ENCODE results near the gene LZTS3. TPM values are rescaled to one million over a fixed set of nuclear protein-coding genes. Genes with fewer than 3 reads are reported as not detected.

Gene LZTS3
- total RNA-seq, 4 donors from 2014 or later: 9.0 to 13.5 (median 9.7) TPM

DNA sequence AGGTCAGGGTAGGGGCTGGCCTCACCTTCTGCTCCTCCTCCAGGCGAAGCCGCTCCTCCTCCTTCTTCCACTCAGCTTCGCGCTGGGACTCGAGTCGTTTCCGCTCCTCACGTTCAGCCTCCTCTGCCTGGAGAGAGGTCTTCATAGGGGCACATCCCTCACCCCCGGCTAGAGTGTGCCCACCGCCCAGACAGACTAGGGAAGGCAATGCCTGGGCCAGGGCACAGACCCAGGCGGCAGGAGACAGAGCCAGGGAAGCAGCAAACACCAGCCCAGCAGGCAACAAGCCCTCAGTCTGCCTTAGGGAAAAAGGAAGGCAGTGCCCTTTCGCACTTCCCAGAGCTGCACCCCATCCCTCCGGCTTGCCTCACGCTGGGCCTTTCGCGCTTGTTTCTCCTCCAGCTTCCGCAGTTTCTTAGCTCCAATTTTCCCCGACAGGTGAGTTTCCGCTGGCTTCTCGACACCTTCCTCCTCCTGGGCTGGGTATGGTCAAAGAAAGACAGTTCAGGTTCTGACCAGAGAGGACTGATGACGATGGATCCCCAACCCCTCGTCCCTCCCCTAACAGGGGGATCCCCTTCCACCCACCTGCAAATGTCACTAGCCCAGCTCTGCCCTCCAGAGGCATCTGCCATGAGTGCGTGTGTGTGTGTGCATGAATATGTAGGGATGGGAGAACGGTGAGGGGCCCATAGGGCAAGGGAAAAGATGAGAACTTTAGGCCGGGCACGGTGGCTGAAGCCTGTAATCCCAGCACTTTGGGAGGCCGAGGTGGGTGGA is 26.8 kb upstream of the LZTS3 start:
- no peak for DNase-seq
- Histone ChIP-seq H3K27me3 (no peaks in the 10 kb centered on the region), H3K9me3 (no peaks in the 10 kb centered on the region), H3K4me1 (peaks cover 6 to 12% (median 11%) of the 10 kb centered on the region in 4 donors), H3K36me3 (peaks cover 0 to 31% (median 12%) of the 10 kb centered on the region in 4 donors), H3K4me3 (no peak overlapping the region), H3K27ac (no peak overlapping the region)
- intact Hi-C loops (cut with DNase I; ENCODE audit: low total_unique reads) (no loop called here), in situ Hi-C loops (cut with MboI; ENCODE audit: low pct_ligation_motif_present in 1 of 4, low pct_unique_long_range_greater_than_20kb in 1 of 4, low sequenced_read_pairs in 3 of 4) (no loop called here)
- no peak for TF ChIP-seq CTCF (IDR thresholded peaks at IDR 0.05)
- no peak for TF ChIP-seq EP300 (IDR thresholded peaks at IDR 0.05; ENCODE audit: low read depth)
- no peak for TF ChIP-seq POLR2AphosphoS5 (IDR thresholded peaks at IDR 0.05)
- no peak for TF ChIP-seq POLR2A (IDR thresholded peaks at IDR 0.05)
- WGBS, 2 donors (ENCODE audit: low coverage in 1 of 2): 91 to 94% methylated on average over 7 to 27 of the region's 27 CpGs

DNA sequence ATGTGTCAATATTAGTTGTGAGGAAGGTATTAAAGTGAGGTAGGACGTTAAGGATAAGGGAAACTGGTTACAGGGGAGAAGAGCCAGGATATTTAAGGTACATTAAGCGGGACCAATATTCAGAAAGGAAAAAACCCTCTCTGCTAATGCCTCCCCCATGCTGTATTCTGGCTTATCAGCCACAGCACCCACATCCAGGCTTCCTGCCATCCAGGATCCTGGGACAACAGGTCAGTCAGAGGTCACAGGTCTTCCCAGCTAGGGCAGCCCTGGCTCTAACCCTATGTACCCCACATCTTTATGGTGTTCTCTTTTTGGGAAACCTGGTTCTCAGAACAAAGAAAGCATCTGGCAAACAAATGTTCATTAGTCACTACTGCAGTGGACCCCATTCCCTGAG is 25.9 kb upstream of the LZTS3 start:
- intact Hi-C loops (cut with DNase I; ENCODE audit: low total_unique reads) (no loop called here), in situ Hi-C loops (cut with MboI; ENCODE audit: low pct_ligation_motif_present in 1 of 4, low pct_unique_long_range_greater_than_20kb in 1 of 4, low sequenced_read_pairs in 3 of 4) (no loop called here)
- H3K27ac ChIP-seq: no peak overlapping the region
- no peaks in the 10 kb centered on the region for H3K27me3 ChIP-seq
- DNase-seq: no peak
- no peak overlapping the region for H3K4me3 ChIP-seq
- TF ChIP-seq POLR2A (IDR thresholded peaks at IDR 0.05) (no peak), EP300 (IDR thresholded peaks at IDR 0.05; ENCODE audit: low read depth) (no peak), POLR2AphosphoS5 (IDR thresholded peaks at IDR 0.05) (no peak), CTCF (IDR thresholded peaks at IDR 0.05) (no peak)
- peaks cover 0 to 40% (median 17%) of the 10 kb centered on the region in 4 donors for H3K36me3 ChIP-seq
- no peaks in the 10 kb centered on the region for H3K9me3 ChIP-seq
- peaks cover 6 to 12% (median 11%) of the 10 kb centered on the region in 4 donors for H3K4me1 ChIP-seq
- 48% methylated on average over 2 of the region's 2 CpGs; no CpG with 5 or more reads in 1 of the 2 donors for WGBS, 2 donors (ENCODE audit: low coverage in 1 of 2)

DNA sequence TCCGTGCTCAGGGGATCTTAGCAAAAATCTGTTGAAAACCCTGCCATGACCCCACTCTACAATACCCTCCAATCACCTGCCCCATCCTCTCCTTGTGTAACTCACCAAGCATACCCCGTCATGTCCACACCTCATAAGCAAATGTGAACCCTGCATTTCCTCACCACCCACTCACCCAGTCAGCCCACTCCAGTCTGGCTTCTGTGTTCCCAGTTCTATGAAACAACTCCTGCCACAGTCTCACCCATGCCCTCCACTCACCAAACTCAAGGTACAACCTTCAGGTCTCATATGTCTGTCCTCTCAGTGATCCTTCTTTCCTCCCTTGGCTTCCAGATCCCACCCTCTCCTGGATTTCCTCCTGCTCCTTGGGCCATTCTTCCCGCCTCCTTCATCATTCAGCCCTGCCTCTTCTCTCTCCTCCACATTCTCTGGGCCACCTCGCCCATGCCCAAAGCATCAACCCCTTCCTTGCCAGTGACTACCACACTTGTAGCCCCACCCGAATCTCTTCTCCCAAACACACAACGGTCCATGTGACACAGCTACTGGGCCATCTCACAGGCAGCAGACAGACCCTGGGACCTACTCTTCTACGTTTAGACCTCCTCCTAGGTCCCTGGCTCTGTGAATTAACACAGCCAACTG is 22.4 kb upstream of the LZTS3 start:
- intact Hi-C loops (cut with DNase I; ENCODE audit: low total_unique reads) (no loop called here), in situ Hi-C loops (cut with MboI; ENCODE audit: low pct_ligation_motif_present in 1 of 4, low pct_unique_long_range_greater_than_20kb in 1 of 4, low sequenced_read_pairs in 3 of 4) (no loop called here)
- TF ChIP-seq POLR2A (IDR thresholded peaks at IDR 0.05): no peak
- TF ChIP-seq POLR2AphosphoS5 (IDR thresholded peaks at IDR 0.05): no peak
- TF ChIP-seq EP300 (IDR thresholded peaks at IDR 0.05; ENCODE audit: low read depth): no peak
- TF ChIP-seq CTCF (IDR thresholded peaks at IDR 0.05): no peak
- Histone ChIP-seq H3K4me3 (no peak overlapping the region), H3K9me3 (no peaks in the 10 kb centered on the region), H3K27me3 (no peaks in the 10 kb centered on the region), H3K4me1 (no peaks in the 10 kb centered on the region), H3K27ac (no peak overlapping the region), H3K36me3 (peaks cover 0 to 53% (median 24%) of the 10 kb centered on the region in 4 donors)
- DNase-seq: no peak
- 88 to 94% methylated on average over 5 to 7 of the region's 7 CpGs for WGBS, 2 donors (ENCODE audit: low coverage in 1 of 2)

- DNase-seq: no peak
- in situ Hi-C loops (cut with MboI; ENCODE audit: low pct_ligation_motif_present in 1 of 4, low pct_unique_long_range_greater_than_20kb in 1 of 4, low sequenced_read_pairs in 3 of 4): no loop called here
- Histone ChIP-seq H3K36me3 (peaks cover 0 to 54% (median 19%) of the 10 kb centered on the region in 4 donors), H3K9me3 (no peaks in the 10 kb centered on the region), H3K27me3 (no peaks in the 10 kb centered on the region), H3K4me1 (no peaks in the 10 kb centered on the region), H3K4me3 (no peak overlapping the region), H3K27ac (no peak overlapping the region)
- intact Hi-C loops (cut with DNase I; ENCODE audit: low total_unique reads): no loop called here
- WGBS, 2 donors (ENCODE audit: low coverage in 1 of 2): 92 to 96% methylated on average over 4 to 10 of the region's 10 CpGs
- TF ChIP-seq CTCF (IDR thresholded peaks at IDR 0.05) (no peak), POLR2A (IDR thresholded peaks at IDR 0.05) (no peak), POLR2AphosphoS5 (IDR thresholded peaks at IDR 0.05) (no peak), EP300 (IDR thresholded peaks at IDR 0.05; ENCODE audit: low read depth) (no peak)
These were observed 21.4 kb upstream of the LZTS3 start for GRCh38 chr20:3194617-3195280.
